Mammary epithelial cell (primary cell): Measurements from ENCODE around the gene CPZ.

ENCODE experiments used
- EZH2 ChIP-seq: IDR thresholded peaks from 2 replicates; pipeline ENCODE4 v1.6.1; 2012; ENCODE audit warnings: low read length, inconsistent platforms, borderline replicate concordance
- TF ChIP-seq, protein P1 (sequence below), 2 donors: IDR thresholded peaks in 1 of 2; conservative IDR thresholded peaks in 1 of 2; 2 replicates each; pipeline ENCODE4 v1.5.1; 2011 to 2012; ENCODE audit warnings: inconsistent platforms in 2 of 2, low read length in 2 of 2, mild to moderate bottlenecking in 2 of 2, control low read depth in 1 of 2, low read depth in 1 of 2; ENCODE audit not compliant: insufficient read depth in 1 of 2; ENCODE audit errors: extremely low read depth in 1 of 2

DNA sequence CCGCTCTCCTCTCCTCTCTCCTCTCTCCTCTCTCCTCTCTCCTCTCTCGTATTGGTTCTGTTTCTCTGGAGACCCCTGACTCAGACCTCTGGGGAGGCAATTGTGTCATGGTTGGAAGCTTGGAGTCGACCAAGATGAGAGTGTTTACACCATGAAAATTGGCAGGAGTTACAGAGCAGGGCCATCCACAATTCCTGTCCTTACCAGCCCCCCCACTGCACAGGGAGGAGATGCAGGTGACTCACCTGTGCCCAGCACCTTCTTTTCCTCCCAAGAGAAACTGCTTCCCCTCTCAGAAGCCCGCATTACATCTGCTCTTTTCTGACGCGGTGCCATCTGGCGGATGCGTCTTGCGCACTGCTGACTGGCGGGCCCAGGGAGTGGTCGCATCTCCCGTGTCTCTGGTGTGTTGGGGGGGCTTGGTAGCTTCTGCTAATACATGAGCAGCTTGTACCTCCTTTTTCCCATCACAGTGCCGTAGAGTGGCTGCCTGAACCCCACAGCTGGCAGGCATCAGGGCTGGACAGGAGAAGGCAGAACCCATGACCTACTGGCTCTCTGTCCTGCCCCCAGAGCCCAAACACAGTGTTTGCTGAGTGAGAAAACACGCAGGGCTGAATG, 43.7 kb upstream of the CPZ start:
- TF ChIP-seq, protein P1, sequence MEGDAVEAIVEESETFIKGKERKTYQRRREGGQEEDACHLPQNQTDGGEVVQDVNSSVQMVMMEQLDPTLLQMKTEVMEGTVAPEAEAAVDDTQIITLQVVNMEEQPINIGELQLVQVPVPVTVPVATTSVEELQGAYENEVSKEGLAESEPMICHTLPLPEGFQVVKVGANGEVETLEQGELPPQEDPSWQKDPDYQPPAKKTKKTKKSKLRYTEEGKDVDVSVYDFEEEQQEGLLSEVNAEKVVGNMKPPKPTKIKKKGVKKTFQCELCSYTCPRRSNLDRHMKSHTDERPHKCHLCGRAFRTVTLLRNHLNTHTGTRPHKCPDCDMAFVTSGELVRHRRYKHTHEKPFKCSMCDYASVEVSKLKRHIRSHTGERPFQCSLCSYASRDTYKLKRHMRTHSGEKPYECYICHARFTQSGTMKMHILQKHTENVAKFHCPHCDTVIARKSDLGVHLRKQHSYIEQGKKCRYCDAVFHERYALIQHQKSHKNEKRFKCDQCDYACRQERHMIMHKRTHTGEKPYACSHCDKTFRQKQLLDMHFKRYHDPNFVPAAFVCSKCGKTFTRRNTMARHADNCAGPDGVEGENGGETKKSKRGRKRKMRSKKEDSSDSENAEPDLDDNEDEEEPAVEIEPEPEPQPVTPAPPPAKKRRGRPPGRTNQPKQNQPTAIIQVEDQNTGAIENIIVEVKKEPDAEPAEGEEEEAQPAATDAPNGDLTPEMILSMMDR (conservative IDR thresholded peaks at IDR 0.05 in 1 of 2, IDR thresholded peaks at IDR 0.05 in 1 of 2; ENCODE audit: extremely low read depth in 1 of 2, insufficient read depth in 1 of 2, low read depth in 1 of 2, low read length in 2 of 2): no peak
- no peak for TF ChIP-seq EZH2
